Measurements from ENCODE around the gene AHR. TPM values are rescaled to one million over a fixed set of nuclear protein-coding genes. Genes with fewer than 3 reads are reported as not detected.
"Not testable (repeated sequence)": the region's sequence is repeated elsewhere in the genome, so short reads cannot be mapped to it uniquely, and the experiment has no call there.

Gene AHR
- total RNA-seq, 1 donor from 2014 or later = 49.7 TPM

DNA sequence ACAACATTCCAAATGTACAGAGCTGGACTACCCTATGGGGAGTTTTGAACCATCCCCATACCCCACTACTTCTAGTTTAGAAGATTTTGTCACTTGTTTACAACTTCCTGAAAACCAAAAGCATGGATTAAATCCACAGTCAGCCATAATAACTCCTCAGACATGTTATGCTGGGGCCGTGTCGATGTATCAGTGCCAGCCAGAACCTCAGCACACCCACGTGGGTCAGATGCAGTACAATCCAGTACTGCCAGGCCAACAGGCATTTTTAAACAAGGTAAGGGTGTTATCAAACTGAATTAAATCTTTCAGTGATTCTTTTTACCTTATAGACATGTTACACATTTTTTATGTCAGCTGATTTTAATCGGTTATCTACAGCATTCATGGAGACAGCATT lies 41.5 kb downstream of the AHR start:
- no peak for DNase-seq (ENCODE audit: low spot score in 2 of 2, unreplicated experiment in 2 of 2)
- Mint-ChIP-seq H3K4me3 (no peak overlapping the region), H3K4me1 (no peaks in the 10 kb centered on the region), H3K27me3 (ENCODE audit: low read depth) (no peaks in the 10 kb centered on the region), H3K9me3 (peaks cover 4% of the 10 kb centered on the region), H3K36me3 (peaks cover 24% of the 10 kb centered on the region), H3K27ac (no peak overlapping the region)
- TF ChIP-seq, protein P1, sequence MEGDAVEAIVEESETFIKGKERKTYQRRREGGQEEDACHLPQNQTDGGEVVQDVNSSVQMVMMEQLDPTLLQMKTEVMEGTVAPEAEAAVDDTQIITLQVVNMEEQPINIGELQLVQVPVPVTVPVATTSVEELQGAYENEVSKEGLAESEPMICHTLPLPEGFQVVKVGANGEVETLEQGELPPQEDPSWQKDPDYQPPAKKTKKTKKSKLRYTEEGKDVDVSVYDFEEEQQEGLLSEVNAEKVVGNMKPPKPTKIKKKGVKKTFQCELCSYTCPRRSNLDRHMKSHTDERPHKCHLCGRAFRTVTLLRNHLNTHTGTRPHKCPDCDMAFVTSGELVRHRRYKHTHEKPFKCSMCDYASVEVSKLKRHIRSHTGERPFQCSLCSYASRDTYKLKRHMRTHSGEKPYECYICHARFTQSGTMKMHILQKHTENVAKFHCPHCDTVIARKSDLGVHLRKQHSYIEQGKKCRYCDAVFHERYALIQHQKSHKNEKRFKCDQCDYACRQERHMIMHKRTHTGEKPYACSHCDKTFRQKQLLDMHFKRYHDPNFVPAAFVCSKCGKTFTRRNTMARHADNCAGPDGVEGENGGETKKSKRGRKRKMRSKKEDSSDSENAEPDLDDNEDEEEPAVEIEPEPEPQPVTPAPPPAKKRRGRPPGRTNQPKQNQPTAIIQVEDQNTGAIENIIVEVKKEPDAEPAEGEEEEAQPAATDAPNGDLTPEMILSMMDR (IDR thresholded peaks at IDR 0.05; ENCODE audit: unreplicated experiment) = no peak

DNA sequence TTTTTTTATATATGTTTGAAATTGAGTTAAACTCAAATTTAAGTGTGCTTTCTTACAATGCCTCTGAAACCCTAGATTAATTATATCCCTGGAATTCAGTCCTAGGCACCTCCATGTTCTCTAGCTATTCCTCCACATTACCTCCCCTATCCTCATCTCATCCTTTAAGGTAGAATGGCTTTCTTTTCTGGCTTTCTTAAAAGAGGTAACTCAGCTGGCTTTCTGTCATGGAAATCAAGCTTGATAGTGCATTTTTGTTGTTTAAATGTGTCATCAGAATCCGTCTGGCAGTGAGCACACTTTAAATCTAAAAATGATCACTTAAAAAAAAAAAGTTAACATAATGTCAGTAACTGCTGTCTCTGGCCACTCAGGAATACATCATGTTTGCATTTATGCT lies 42.2 kb downstream of the AHR start:
- Mint-ChIP-seq H3K9me3 (peaks cover 4% of the 10 kb centered on the region), H3K4me3 (no peak overlapping the region), H3K4me1 (no peaks in the 10 kb centered on the region), H3K27me3 (ENCODE audit: low read depth) (no peaks in the 10 kb centered on the region), H3K36me3 (peaks cover 24% of the 10 kb centered on the region), H3K27ac (no peak overlapping the region)
- TF ChIP-seq, protein P1 (IDR thresholded peaks at IDR 0.05; ENCODE audit: unreplicated experiment) = no peak
- DNase-seq (ENCODE audit: low spot score in 2 of 2, unreplicated experiment in 2 of 2) = no peak

DNA sequence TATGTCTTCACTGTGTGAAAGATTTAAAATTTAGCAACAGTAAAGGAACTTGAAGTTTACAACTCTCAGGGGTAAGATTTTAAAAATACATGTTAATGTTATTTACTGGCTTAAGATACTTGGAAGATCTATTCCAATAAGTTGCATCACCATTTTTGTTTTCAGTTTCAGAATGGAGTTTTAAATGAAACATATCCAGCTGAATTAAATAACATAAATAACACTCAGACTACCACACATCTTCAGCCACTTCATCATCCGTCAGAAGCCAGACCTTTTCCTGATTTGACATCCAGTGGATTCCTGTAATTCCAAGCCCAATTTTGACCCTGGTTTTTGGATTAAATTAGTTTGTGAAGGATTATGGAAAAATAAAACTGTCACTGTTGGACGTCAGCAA lies 44.3 kb downstream of the AHR start:
- TF ChIP-seq, protein P1 (IDR thresholded peaks at IDR 0.05; ENCODE audit: unreplicated experiment) = no peak
- Mint-ChIP-seq H3K9me3 (no peaks in the 10 kb centered on the region), H3K36me3 (peaks cover 23% of the 10 kb centered on the region), H3K27me3 (ENCODE audit: low read depth) (no peaks in the 10 kb centered on the region), H3K27ac (no peak overlapping the region), H3K4me3 (no peak overlapping the region), H3K4me1 (no peaks in the 10 kb centered on the region)
- DNase-seq (ENCODE audit: low spot score in 2 of 2, unreplicated experiment in 2 of 2) = no peak

DNA sequence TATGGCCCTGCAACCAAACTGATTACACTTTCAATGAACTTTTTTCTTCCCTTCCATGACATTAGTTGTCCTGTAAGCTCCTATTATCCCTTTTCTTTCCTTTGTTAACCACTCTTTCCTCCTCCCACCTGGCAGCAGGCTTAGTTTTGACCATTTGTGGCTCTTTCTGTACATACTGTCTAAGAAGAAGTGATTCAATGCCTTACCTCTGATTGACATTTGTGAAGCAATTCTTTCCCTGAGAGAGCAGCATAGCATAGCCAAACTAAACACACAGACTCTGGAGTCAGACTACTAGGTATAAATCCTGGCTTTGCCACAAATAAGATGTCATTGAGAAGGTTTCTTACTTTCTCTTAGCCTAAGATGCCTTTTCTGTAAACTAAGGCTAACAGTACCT lies 48.9 kb downstream of the AHR start:
- Mint-ChIP-seq H3K36me3 (peaks cover 47% of the 10 kb centered on the region), H3K27me3 (ENCODE audit: low read depth) (no peaks in the 10 kb centered on the region), H3K27ac (no peak overlapping the region), H3K9me3 (peaks cover 34% of the 10 kb centered on the region), H3K4me3 (no peak overlapping the region), H3K4me1 (no peaks in the 10 kb centered on the region)
- TF ChIP-seq, protein P1 (IDR thresholded peaks at IDR 0.05; ENCODE audit: unreplicated experiment) = no peak
- no peak for DNase-seq (ENCODE audit: low spot score in 2 of 2, unreplicated experiment in 2 of 2)

DNA sequence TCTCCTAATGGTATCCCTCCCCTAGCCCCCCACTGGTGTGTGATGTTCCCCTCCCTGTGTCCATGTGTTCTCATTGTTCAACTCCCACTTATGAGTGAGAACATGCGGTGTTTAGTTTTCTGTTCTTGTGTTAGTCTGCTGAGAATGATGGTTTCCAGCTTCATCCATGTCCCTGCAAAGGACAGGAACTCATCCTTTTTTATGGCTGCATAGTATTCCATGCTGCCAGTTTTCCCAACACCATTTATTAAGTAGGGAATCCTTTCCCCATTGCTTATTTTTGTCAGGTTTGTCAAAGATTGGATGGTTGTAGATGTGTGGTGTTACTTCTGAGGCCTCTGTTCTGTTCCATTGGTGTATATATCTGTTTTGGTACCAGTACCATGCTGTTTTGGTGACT lies 50.5 kb downstream of the AHR start:
- DNase-seq (ENCODE audit: low spot score in 2 of 2, unreplicated experiment in 2 of 2); H3K4me3 Mint-ChIP-seq; H3K27me3 Mint-ChIP-seq (ENCODE audit: low read depth); H3K27ac Mint-ChIP-seq; H3K4me1 Mint-ChIP-seq: not testable (repeated sequence)
- H3K36me3 Mint-ChIP-seq = peaks cover 48% of the 10 kb centered on the region
- peaks cover 40% of the 10 kb centered on the region for H3K9me3 Mint-ChIP-seq

DNA sequence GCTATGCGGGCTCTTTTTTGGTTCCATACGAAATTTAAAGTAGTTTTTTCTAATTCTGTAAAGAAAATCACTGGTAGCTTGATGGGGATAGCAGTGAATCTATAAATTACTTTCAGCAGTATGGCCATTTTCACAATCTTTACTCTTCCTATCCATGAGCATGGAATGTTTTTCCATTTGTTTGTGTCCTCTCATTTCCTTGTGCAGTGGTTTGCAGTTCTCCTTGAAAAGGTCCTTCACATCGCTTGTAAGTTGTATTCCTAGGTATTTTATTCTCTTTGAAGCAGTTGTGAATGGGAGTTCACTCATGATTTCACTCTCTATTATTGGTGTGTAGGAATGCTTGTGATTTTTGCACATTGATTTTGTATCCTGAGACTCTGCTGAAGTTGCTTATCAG lies 51.9 kb downstream of the AHR start:
- H3K4me1 Mint-ChIP-seq; H3K27ac Mint-ChIP-seq; H3K4me3 Mint-ChIP-seq; H3K27me3 Mint-ChIP-seq (ENCODE audit: low read depth); DNase-seq (ENCODE audit: low spot score in 2 of 2, unreplicated experiment in 2 of 2): not testable (repeated sequence)
- Mint-ChIP-seq H3K9me3 (peaks cover 44% of the 10 kb centered on the region), H3K36me3 (peaks cover 48% of the 10 kb centered on the region)

DNA sequence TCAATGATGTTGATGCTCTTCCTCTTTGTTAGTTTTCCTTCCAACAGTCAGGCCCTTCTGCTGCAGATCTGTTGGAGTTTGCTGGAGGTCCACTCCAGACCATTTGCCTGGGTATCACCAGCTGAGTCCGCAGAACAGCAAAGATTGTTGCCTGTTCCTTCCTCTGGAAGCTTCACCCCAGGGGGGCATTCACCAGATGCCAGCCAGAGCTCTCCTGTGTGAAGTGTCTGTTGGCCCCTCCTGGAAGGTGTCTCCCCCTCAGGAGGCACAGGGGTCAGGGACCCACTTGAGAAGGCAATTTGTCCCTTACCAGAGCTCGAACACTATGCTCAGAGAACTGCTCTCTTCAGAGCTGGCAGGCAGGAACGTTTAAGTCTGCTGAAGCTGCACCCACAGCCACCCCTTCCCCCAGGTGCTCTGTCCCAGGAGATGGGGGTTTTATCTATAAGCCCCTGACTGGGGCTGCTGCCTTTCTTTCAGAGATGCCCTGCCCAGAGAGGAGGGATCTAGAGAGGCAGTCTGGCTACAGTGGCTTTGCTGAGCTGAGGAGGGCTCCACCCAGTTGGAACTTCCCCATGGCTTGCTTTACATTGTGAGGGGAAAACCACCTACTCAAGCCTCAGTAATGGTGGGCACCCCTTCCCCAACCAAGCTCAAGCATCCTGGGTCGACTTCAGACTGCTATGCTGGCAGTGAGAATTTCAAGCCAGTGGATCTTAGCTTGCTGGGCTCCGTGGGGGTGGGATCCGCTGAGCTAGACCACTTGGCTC lies 55.4 kb downstream of the AHR start:
- Mint-ChIP-seq H3K9me3 (peaks cover 48% of the 10 kb centered on the region), H3K36me3 (peaks cover 47% of the 10 kb centered on the region)
- H3K4me1 Mint-ChIP-seq; H3K4me3 Mint-ChIP-seq; H3K27me3 Mint-ChIP-seq (ENCODE audit: low read depth); H3K27ac Mint-ChIP-seq; DNase-seq (ENCODE audit: low spot score in 2 of 2, unreplicated experiment in 2 of 2): not testable (repeated sequence)

Data from mesothelial cell of epicardium (in vitro differentiated cells).